A549 (cell line): ENCODE data around the gene GRID1. TPM values are rescaled to one million over a fixed set of nuclear protein-coding genes. Genes with fewer than 3 reads are reported as not detected.

Experiments used
- ATAC-seq, 2 experiments: fragments of 200-7000 bp in 1 of 2; fragments of >200 bp in 1 of 2; cut with Nextera tagmentation in 1 of 2; cut with Tn5 transposase in 1 of 2; 3 replicates each; pipeline versions ENCODE4 v1.8.0 to v1.9.1; 2018 to 2020; ENCODE audit warnings: mild to moderate bottlenecking in 1 of 2, moderate library complexity in 1 of 2
- CTCF ChIA-PET: fragments of 300-600 bp; sonication (Branson Sonifier 250); formaldehyde crosslinking; extraction: SDS; loops from one replicate; lab custom pipeline; 2021; ENCODE audit warnings: antibody characterized with exemption, inconsistent platforms; lab: Yijun Ruan, JAX
- POLR2A ChIA-PET: fragments of 350-600 bp; formaldehyde crosslinking; extraction: SDS; loops from one replicate; lab custom pipeline; 2021; ENCODE audit warnings: antibody characterized with exemption, inconsistent platforms; lab: Yijun Ruan, JAX
- DNase-seq, 2 experiments: peaks; one replicate each; pipeline versions ENCODE4 v3.0.0 to v3.0.0-alpha.2; 2011 to 2016; ENCODE audit warnings: low read depth in 1 of 2, low spot score in 1 of 2
- FAIRE-seq: peaks from 2 replicates; lab custom pipeline; 2011; peaks lifted over from hg19 to GRCh38; lab: Jason Lieb, UNC
- H3K27ac ChIP-seq, 2 experiments: fragments of >200 bp; sonication (Bioruptor Twin); formaldehyde crosslinking; 3 replicates each; pipeline ENCODE4 v1.5.1; 2016 to 2017
- H3K4me1 ChIP-seq: fragments of >200 bp; sonication (Bioruptor Twin); formaldehyde crosslinking; 3 replicates; pipeline ENCODE4 v1.6.1; 2016
- H3K4me2 ChIP-seq: fragments of >200 bp; sonication (Bioruptor Twin); formaldehyde crosslinking; 3 replicates; pipeline ENCODE4 v1.6.1; 2016
- H3K4me3 ChIP-seq: fragments of >200 bp; sonication (Bioruptor Twin); formaldehyde crosslinking; 3 replicates; pipeline ENCODE4 v1.5.1; 2016
- H3K9me3 ChIP-seq: fragments of >200 bp; sonication (Bioruptor Twin); formaldehyde crosslinking; 3 replicates; pipeline ENCODE4 v1.6.1; 2016
- CBX2 ChIP-seq: fragments of 200-600 bp; sonication (generic); IDR thresholded peaks from 2 replicates; pipeline ENCODE4 v1.6.1; 2016; ENCODE audit warnings: low read depth, mild to moderate bottlenecking, borderline replicate concordance
- CHD4 ChIP-seq: fragments of 200-600 bp; sonication (generic); IDR thresholded peaks from 2 replicates; pipeline ENCODE4 v1.6.1; 2016; ENCODE audit warnings: antibody characterized with exemption, mild to moderate bottlenecking, borderline replicate concordance
- E2F6 ChIP-seq: IDR thresholded peaks from 2 replicates; pipeline ENCODE4 v1.6.1; 2012; ENCODE audit warnings: low read depth, borderline replicate concordance
- ELK1 ChIP-seq: fragments of 150-350 bp; IDR thresholded peaks from 2 replicates; pipeline ENCODE4 v1.6.1; 2014; ENCODE audit warnings: low read depth, mild to moderate bottlenecking, low read length
- EP300 ChIP-seq, 2 experiments: fragments of >200 bp; sonication (Bioruptor Twin); formaldehyde crosslinking; IDR thresholded peaks; 2 replicates in 1 of 2; 3 replicates in 1 of 2; pipeline ENCODE4 v1.6.1; 2016 to 2017
- ESRRA ChIP-seq: fragments of 150-350 bp; IDR thresholded peaks from 2 replicates; pipeline ENCODE4 v1.6.1; 2014; ENCODE audit warnings: mild to moderate bottlenecking, low read length, borderline replicate concordance
- FOSB ChIP-seq: fragments of 250-450 bp; sonication (Bioruptor Pico); IDR thresholded peaks from 2 replicates; pipeline ENCODE4 v1.5.0; 2020; ENCODE audit warnings: mild to moderate bottlenecking, moderate library complexity
- FOSL2 ChIP-seq, 2 experiments: fragments of 450-650 bp in 1 of 2; fragments of >200 bp in 1 of 2; sonication (Bioruptor Twin) in 1 of 2; formaldehyde crosslinking; IDR thresholded peaks; 2 replicates each; pipeline versions ENCODE4 v1.5.0 to v1.6.1; 2016 to 2020; ENCODE audit warnings: mild to moderate bottlenecking in 1 of 2, moderate library complexity in 1 of 2
- GATA3 ChIP-seq: IDR thresholded peaks from 2 replicates; pipeline ENCODE4 v1.6.1; 2012; ENCODE audit warnings: borderline replicate concordance
- HOXB5 ChIP-seq: fragments of 250-450 bp; sonication (Bioruptor Pico); IDR thresholded peaks from 2 replicates; pipeline ENCODE4 v1.5.0; 2020; ENCODE audit warnings: mild to moderate bottlenecking, moderate library complexity
- KDM1A ChIP-seq: fragments of 200-600 bp; sonication (generic); IDR thresholded peaks from 2 replicates; pipeline ENCODE4 v1.6.1; 2016; ENCODE audit warnings: low read depth, mild to moderate bottlenecking
- MAFK ChIP-seq: fragments of 450-650 bp; IDR thresholded peaks from 2 replicates; pipeline ENCODE4 v1.6.1; 2014; ENCODE audit not compliant: partially characterized antibody
- MYC ChIP-seq: IDR thresholded peaks from 2 replicates; pipeline ENCODE4 v1.6.1; 2012; ENCODE audit warnings: mild to moderate bottlenecking, inconsistent platforms, low read length, improper control_type of control experiment, borderline replicate concordance
- NPAS2 ChIP-seq: fragments of 250-450 bp; sonication (Bioruptor Pico); IDR thresholded peaks from 2 replicates; pipeline ENCODE4 v1.8.0; 2022; ENCODE audit warnings: mild to moderate bottlenecking, moderate library complexity, borderline replicate concordance
- POLR2AphosphoS2 ChIP-seq: conservative IDR thresholded peaks from 2 replicates; pipeline ENCODE4 v1.6.1; 2012; ENCODE audit warnings: low read length, improper control_type of control experiment, inconsistent platforms
- REST ChIP-seq: fragments of 200-600 bp; sonication (generic); IDR thresholded peaks from 2 replicates; pipeline ENCODE4 v1.6.1; 2016; ENCODE audit warnings: antibody characterized with exemption, mild to moderate bottlenecking, moderate library complexity
- RFX5 ChIP-seq: fragments of 450-650 bp; IDR thresholded peaks from 2 replicates; pipeline ENCODE4 v1.7.1; 2014; ENCODE audit warnings: antibody characterized with exemption, mild to moderate bottlenecking, moderate library complexity
- RNF2 ChIP-seq: fragments of 200-600 bp; sonication (generic); IDR thresholded peaks from 2 replicates; pipeline ENCODE4 v1.6.1; 2016; ENCODE audit warnings: low read depth, mild to moderate bottlenecking, antibody characterized with exemption, moderate library complexity, borderline replicate concordance
- WGBS: methylation state at CpG from one replicate; pipeline ENCODE4 v1.1.6; 2017; ENCODE audit errors: missing lambda C conversion rate; 5-methylcytosine and 5-hydroxymethylcytosine counted together
- polyA plus RNA-seq, 4 experiments: library from polyadenylated mRNA; depleted of rRNA in 3 of 4; stranded (reverse); fragments of >200 nt; fragmentation: RNase III in 1 of 4; extraction: RNeasy Plus Mini Kit Qiagen cat#74134 plus additional on column Dnase treatment in 1 of 4; gene quantifications; 2 replicates in 3 of 4; 3 replicates in 1 of 4; pipeline ENCODE4 v1.2.3, GENCODE V29; 2011 to 2017
- TF ChIP-seq, protein P1 (sequence below): fragments of >200 bp; sonication (Bioruptor Twin); formaldehyde crosslinking; IDR thresholded peaks from 3 replicates; pipeline ENCODE4 v1.6.1; 2016
- TF ChIP-seq, protein P2 (sequence below): fragments of 450-650 bp; IDR thresholded peaks from 2 replicates; pipeline ENCODE4 v1.6.1; 2014; ENCODE audit warnings: antibody characterized with exemption
- TF ChIP-seq, protein P3 (sequence below): IDR thresholded peaks from 2 replicates; pipeline ENCODE4 v1.6.1; 2012
- TF ChIP-seq, protein P4 (sequence below): fragments of >200 bp; sonication (Bioruptor Twin); formaldehyde crosslinking; IDR thresholded peaks from 3 replicates; pipeline ENCODE4 v1.5.1; 2016

The GRID1 gene
- polyA plus RNA-seq, 2 of the 4 experiments (the other 2 are of a cell fraction) = 0.14 to 0.30 TPM

- POLR2A ChIA-PET = no interaction called here
- Histone ChIP-seq H3K27ac (no peak overlapping the region), H3K4me3 (no peak overlapping the region), H3K4me1 (no peaks in the 10 kb centered on the region)
- DNase-seq = no peak
- CTCF ChIA-PET = no interaction called here
- 82% methylated on average over 4 of the region's 4 CpGs for WGBS
- ATAC-seq = no peak
- FAIRE-seq = no peak
- TF ChIP-seq CHD4 = no peak
- TF ChIP-seq FOSB = no peak
- no peak for TF ChIP-seq MAFK
- TF ChIP-seq, protein P1, sequence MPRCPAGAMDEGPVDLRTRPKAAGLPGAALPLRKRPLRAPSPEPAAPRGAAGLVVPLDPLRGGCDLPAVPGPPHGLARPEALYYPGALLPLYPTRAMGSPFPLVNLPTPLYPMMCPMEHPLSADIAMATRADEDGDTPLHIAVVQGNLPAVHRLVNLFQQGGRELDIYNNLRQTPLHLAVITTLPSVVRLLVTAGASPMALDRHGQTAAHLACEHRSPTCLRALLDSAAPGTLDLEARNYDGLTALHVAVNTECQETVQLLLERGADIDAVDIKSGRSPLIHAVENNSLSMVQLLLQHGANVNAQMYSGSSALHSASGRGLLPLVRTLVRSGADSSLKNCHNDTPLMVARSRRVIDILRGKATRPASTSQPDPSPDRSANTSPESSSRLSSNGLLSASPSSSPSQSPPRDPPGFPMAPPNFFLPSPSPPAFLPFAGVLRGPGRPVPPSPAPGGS = no peak
- no peak for TF ChIP-seq RNF2
- no peak for TF ChIP-seq NPAS2 (CRISPR knock-in tag)
- TF ChIP-seq KDM1A = no peak
- no peak for TF ChIP-seq RFX5
- no peak for TF ChIP-seq EP300 (IDR thresholded peaks at IDR 0.05)
- TF ChIP-seq MYC = no peak
- TF ChIP-seq, protein P2, sequence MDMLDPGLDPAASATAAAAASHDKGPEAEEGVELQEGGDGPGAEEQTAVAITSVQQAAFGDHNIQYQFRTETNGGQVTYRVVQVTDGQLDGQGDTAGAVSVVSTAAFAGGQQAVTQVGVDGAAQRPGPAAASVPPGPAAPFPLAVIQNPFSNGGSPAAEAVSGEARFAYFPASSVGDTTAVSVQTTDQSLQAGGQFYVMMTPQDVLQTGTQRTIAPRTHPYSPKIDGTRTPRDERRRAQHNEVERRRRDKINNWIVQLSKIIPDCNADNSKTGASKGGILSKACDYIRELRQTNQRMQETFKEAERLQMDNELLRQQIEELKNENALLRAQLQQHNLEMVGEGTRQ = no peak
- TF ChIP-seq, all 56 proteins: peak for 0
- no peaks in the 10 kb centered on the region for H3K9me3 ChIP-seq
- H3K4me2 ChIP-seq = no peak overlapping the region
Measured at GRCh38 chr10:85661123-85661522, 705.5 kb downstream of the GRID1 start.

- ATAC-seq (no peak), DNase-seq (no peak), FAIRE-seq (no peak)
- no peak overlapping the region for H3K4me3 ChIP-seq
- POLR2A ChIA-PET = no interaction called here
- TF ChIP-seq, protein P3, sequence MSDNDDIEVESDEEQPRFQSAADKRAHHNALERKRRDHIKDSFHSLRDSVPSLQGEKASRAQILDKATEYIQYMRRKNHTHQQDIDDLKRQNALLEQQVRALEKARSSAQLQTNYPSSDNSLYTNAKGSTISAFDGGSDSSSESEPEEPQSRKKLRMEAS = no peak
- TF ChIP-seq FOSL2 (IDR thresholded peaks at IDR 0.05) (no peak), FOSL2 (CRISPR knock-in tag; IDR thresholded peaks at IDR 0.05) (no peak), CBX2 (no peak)
- H3K4me2 ChIP-seq = no peak overlapping the region
- H3K9me3 ChIP-seq = no peaks in the 10 kb centered on the region
- no peaks in the 10 kb centered on the region for H3K4me1 ChIP-seq
- WGBS = 75% methylated on average over 1 of the region's 1 CpG
- CTCF ChIA-PET = interaction anchor here (1.2 kb wide), 1 partner anchor 112 kb away, joined by 3 read pairs; no protein-coding TSS in a partner anchor
- H3K27ac ChIP-seq = no peak overlapping the region
Measured at GRCh38 chr10:85659331-85659730, 707.3 kb downstream of the GRID1 start.

DNA sequence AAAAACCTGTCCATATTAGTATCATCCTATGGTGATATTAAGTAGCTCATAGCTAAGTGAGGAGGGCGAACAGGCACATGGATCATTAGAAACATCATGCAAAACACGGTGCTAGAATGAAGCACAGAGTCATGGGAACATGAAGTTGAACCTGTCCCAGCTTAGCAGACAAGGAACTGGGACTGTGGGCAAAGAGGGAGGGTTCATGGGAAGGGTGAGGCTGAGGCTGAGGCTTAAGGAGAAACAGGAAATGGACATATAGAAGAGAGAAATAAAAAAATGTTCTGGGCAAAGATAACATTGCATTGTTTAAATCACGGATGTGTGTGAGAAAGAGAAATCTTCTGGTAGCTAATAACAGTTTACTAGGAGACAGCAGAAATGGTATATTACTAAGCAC is 708.1 kb downstream of the GRID1 start:
- H3K4me1 ChIP-seq = no peaks in the 10 kb centered on the region
- H3K9me3 ChIP-seq = no peaks in the 10 kb centered on the region
- H3K4me3 ChIP-seq = no peak overlapping the region
- POLR2A ChIA-PET = no interaction called here
- WGBS = 30% methylated on average over 3 of the region's 3 CpGs
- DNase-seq (no peak), ATAC-seq (no peak), FAIRE-seq (no peak)
- H3K27ac ChIP-seq = no peak overlapping the region
- H3K4me2 ChIP-seq = no peak overlapping the region
- CTCF ChIA-PET = interaction anchor here (1.2 kb wide), 1 partner anchor 111 kb away, joined by 3 read pairs; no protein-coding TSS in a partner anchor
- TF ChIP-seq, protein P4, sequence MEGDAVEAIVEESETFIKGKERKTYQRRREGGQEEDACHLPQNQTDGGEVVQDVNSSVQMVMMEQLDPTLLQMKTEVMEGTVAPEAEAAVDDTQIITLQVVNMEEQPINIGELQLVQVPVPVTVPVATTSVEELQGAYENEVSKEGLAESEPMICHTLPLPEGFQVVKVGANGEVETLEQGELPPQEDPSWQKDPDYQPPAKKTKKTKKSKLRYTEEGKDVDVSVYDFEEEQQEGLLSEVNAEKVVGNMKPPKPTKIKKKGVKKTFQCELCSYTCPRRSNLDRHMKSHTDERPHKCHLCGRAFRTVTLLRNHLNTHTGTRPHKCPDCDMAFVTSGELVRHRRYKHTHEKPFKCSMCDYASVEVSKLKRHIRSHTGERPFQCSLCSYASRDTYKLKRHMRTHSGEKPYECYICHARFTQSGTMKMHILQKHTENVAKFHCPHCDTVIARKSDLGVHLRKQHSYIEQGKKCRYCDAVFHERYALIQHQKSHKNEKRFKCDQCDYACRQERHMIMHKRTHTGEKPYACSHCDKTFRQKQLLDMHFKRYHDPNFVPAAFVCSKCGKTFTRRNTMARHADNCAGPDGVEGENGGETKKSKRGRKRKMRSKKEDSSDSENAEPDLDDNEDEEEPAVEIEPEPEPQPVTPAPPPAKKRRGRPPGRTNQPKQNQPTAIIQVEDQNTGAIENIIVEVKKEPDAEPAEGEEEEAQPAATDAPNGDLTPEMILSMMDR = no peak
- no peak for TF ChIP-seq CBX2
- no peak for TF ChIP-seq E2F6
- TF ChIP-seq, protein P1 = no peak
- TF ChIP-seq ESRRA = no peak
- no peak for TF ChIP-seq HOXB5 (CRISPR knock-in tag)
- no peak for TF ChIP-seq ELK1
- TF ChIP-seq POLR2AphosphoS2 = no peak
- no peak for TF ChIP-seq GATA3
- TF ChIP-seq REST = no peak
